ENCODE results near the gene ANKRD49.

ANKRD49 gene

DNA sequence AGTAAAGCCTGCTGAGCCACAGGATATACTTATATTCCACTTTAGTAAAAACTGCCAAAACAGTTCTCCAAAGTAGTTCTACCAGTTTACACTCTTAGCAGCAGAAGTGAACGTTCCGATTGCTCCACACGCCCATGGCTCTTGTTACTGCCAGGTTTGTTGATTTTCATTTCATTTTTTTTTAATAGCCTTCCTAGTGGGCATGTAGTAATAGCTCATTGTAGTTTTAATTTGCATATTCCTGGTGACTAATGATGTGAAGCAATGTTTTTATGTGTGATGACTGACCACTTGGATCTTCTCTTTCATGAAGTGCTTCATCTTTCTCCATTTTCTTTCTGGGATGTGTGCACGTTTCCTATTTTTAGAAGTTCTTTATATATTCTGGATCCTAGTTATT is 13.7 kb downstream of the ANKRD49 start:
- no peak for DNase-seq

DNA sequence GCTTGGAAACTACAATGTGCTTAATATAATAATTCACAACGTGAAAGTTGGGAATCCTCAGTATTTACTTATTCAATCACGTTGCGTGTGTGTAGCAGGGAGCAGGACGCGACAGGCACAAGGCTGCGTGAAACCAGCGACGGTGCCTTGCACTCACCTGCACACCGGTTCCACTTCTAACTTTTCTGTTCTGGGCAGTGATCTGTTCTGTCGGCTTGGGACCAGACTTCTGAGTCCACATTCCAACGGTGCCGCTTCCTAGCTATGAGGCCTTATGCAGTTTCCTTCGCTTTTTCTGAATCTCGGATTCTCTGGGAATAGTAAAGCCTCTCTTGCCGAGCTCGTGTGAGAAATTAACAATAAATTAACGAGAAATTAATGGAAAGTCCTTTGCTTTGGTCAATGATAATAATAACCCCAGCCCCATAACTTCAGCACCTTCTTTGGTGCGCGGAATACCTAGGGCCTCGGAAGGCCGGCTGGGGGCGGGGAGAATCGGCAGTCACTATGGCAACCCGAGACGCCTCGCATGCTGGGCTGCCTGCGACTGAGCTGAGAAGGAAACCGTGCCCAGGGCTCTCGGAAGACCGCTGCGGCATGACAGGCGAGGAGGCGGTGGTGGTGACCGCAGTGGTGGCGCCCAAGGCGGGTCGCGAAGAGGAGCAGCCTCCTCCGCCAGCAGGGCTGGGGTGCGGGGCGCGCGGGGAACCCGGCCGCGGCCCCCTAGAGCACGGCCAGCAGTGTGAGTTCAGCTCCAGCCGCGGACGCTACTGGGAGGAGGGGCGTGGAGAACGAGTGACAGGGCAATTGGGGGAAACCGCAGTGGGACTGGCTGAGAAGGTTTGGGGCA is 18.4 kb downstream of the ANKRD49 start, which contains the start of gene C11orf97:
Gene C11orf97, plus strand, starts transcription at position 530 of the 850 bp plus-strand sequence. Its CDS starts 68 bp downstream, at position 598.
- no peak for DNase-seq

DNA sequence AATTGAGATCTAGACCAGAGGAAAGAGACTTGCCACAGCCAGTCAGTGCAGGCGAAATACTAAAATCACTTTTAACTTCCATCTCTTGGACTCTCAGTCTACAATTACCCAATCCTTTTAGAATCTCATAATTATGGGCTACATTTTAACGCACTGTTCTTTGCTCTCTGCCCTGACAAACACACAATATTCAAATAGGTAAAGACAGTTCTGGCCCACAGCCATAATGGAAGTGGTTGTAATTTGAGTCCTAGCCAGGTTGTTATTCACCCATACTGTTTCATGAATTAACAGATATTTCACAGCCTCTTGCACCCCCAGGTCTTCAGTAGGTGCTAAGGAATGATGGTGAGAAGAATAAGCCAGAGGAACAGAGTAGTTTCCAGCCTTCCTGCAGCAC is 19.3 kb downstream of the ANKRD49 start:
- DNase-seq, result no peak

DNA sequence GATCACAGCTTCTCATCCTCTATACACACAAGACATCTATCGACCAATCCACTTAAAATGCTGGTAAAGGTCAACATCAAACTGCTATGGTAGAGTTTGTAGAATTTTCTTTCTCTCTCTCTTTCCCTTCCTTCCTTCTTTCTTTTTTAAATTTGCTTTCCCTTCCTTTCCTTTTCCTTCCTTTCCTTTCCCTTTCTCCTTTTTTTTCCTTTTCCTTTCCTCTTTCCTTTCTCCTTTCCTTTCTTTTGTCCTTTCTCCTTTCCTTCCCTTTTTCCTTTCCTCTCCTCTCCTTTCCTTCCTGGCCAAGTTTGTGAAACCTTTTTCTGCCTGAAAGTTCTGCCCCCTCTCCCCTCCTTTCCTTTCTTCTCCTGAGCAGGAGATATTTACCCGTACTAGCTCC is 21.6 kb downstream of the ANKRD49 start:
- no peak for DNase-seq

DNA sequence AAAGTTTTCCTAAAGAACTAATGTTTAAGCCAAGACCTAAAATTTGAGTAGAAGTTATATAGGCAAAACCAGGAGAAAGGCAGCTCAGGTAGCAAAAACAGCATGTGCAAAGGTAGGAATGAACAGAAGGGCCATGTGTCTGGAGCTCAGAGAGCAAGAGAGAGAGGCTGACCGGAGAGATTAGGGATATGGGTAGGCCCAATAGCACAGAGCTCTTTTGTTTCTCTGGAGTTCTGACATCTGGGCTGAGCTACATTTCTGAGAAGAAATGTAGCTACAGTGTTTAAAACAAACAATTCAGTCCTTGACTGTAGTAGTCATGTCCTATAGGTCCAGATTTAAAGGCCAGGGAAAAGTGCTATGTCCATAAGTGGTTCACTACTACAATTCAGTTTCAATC is 22.9 kb downstream of the ANKRD49 start:
- no peak for DNase-seq

DNA sequence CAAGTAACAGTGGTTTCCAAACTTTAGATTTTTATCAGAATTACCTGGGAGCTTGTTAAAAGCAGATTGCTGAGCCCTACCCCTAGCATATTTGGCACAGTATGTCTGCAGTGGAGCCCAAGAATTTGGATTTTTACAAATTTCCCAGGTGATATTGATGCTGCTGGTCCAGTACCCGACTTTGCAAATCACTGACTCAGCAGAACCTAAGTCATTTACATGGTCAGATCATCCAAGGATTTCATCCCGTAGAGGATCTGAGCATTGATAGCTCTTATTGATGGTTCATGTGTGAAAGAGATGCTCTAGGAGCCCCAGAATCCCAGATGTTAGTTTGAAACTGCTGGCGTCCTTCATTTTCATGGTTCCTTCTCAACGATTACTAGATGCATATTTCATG is 24.5 kb downstream of the ANKRD49 start:
- DNase-seq, result no peak

DNA sequence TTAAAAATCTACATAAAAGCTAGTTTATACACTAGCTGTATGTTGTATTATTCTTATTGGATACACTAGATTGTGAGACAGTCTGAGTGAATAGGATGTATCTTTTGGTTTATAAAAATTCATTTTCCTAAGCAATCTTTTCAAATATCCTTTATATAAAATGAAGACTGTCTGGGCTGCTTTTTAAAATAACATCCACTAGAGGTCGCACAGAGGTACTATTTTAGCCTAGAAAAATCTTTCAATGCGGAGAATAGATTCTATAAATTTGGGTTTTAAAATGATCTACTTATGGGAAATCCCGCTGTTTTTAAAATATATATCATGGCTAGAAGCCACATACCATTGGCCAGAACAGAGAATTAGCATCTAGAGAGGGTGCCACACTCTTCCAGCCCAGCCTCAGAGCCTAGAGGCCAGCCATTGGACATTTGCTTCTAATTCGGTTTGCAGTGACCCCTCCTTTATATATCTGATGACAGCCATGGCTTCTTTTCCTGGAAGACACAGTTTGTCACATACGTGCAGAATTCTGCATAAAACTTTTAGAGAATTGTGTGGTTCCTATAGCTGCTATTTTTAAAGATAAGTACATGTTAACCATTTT is 25.8 kb downstream of the ANKRD49 start:
- no peak for DNase-seq

DNA sequence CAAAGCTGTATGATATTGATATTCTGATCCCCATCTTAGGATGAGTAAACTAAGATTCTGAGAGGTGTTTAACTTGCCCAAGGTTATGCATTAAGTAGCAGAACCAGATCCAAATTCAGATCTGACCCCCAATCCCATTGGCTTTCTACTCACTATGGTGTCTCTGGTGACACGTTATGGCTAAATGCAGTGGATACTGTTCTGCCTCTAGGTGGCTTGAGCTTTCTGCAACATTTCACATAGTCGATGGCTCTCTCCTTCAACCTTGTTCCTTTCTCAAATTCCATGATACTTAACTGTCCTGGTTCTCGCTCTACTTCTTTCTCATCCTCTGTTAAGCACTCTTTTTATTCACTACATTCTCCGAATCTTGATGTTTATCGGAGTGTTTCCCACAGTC is 27.9 kb downstream of the ANKRD49 start:
- DNase-seq, result no peak

DNA sequence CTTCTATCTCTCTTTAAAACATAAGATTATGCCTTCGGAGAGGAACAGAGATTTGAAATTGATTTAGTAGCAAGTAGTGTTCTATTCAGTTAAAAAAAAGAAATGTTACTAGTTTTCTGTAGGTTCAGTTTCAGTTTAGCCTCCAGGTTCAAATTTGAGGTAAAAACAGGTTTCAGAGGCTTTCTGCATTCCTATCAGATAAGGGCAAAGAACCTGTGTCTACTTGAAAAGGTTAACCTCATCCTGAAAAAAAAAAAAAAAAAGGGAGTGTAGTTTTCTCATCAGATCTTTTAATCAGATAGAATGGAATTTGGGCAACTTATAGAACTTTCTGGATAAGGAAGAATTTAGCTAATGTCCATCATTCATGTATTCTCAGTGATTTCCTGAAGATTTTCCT is 30.6 kb downstream of the ANKRD49 start:
- no peak for DNase-seq

DNA sequence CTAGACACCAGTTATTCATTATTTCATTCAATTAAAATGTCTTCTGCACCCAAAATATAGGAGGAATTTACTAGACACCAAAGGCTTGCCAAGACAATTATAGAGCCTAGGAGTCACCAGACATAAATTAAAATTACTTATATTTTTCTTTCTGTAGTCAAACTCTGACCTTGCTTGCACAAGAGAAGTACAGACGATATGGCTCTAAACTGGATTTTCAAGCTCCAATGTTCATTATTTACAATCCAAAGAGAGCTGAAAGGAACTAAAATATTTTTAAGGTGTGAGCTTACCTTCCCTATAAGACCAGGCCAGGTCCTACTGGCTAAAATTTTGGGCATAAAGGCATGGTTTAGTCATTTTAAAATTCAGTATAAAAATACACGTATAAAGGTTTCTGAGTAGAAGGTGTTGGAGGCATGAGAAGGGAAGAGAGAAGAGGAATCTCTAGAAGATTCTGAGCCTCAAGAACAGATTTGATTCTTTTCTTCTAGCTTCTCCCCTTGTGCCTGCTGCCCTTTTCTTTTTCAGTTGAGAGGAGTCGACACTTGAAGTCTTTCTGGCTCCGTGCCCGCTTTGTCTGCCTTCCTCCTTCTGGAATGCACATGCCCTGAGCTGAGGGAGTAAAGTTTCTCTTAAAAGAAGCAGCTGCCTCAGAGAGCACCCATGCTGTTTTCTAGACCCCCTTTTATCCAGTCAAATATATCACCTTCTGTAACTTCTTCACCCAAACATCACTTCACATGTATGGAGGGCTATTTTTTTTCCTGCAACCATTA is 32.0 kb downstream of the ANKRD49 start:
- no peak for DNase-seq

DNA sequence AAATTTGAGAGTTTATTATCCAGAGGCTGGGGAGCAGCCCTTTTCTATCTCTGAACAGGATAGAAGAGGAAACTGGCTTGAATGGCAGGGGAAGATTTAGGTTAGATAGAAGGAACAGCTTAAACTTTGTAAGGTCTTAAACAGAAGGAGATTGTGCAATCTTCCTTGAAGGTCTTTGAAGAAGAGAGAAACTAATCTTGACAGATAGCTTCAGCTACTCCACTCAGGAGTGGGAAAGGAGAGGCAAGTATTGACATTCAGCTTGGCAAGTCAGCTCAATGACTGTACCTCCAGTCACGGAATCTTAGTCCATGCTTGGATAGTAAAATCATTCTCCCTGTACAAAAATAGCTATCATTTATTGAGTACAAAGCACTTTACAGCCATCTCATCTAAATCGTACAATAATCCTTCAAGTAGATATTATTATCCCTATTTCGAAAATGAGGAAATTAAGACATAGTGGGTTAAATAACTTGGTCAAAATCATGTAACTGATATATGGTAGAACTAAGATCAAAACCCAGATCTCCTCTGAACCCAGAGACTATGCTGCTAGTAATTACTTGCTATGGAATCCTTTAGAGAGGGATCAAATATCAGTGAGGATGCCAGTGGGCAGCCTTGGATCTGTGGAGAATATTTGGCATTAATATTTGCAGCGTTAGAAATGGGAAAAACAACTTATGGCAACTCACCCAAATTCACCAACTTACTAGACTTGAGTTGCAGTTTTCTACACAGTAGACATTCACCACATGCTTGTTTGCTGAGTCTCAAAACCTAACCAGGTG is 33.1 kb downstream of the ANKRD49 start:
- no peak for DNase-seq

DNA sequence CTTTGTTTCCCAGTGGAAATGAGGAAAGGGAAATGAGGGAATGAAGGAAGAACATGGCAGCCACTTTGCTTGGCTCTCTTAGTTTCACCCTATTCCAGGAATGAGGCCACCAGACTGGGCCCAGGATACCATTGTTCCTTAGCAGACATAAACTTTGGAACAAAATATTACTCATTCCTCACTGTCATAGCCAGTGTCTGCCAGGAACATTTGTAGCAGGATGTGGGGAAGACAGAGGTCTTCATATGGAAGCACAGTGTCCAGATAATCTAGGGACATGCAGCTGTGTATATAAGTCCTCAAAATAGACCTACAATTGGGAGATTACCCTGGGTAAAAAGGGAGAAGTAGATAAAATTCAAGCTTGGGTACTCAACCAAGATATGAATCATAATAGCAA is 34.8 kb downstream of the ANKRD49 start:
- no peak for DNase-seq

DNA sequence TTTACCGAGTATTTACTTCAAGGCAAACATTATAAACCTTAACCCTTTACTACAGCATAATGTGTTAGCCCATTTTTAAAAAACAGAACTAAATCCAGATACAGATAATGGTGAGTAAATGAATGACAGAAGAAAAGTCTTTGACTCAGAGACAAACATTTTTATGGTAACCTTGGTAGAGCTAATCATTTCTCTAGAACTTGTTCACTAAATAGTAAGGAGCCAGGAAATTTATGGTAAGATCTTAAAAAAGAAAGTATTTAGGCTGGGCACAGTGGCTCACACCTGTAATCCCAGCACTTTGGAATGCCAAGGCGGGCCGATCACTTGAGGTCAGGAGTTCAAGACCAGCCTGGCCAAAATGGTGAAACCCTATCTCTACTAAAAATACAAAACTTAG is 38.4 kb downstream of the ANKRD49 start:
- no peak for DNase-seq

DNA sequence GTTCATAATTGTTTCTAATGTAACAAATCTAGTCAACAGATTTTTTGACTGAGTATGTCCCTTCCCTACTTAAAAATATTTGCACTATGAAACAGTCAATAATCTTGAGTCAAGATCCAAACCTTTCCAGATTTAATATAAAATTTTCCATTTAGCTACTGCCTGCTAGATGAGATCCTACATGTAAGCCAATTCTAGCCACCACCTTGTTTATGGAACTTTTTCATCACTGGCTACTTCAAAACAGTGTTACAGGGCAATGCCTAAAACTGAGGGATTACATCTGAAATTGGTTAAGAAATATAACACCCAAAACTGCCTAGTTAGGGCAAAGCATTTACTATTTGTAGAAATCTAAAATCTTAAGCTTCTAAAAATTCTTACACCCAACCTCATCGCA is 39.4 kb downstream of the ANKRD49 start:
- no peak for DNase-seq

DNA sequence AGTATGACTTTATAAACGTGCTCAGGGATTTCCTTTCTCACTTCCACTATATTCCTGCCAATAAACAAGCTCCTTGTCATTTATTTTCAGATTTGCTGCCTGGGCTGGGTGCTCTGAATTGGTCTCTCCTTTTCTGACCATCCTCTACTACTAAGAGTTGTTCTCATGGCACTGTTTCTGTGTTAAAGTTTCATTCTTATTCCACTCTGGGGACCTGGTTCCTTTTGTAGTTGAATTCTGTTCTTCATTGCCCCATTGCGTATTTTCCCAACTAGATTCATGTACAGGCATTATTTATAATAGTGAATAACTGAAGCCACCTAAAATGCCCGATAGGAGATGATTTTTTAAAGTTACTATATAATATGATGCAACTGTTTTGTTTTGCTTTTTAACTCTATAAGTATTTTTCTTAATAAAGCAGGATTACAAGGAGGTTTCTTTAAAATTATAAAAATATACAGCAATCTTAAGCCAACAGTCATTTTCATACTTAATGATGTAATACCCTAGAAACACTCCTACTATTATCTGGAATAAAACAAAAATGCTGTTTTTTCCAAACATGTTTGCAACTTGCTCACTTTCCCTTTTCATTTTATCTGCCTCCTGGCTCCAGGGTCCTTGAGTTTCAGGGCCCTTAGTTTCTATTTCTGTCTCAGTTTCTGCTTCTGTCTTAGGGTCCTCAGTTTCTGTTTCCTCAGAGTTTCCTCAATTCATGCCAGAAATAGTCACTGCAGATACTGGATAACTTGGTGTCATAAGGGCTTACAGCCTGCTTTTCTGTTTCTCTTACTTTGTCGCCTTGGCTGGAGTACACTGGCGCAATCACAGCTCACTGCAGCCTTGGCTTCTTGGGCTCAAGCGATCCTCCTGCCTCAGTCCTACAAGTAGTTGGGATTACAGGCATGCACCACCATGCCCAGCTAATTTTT is 40.2 kb downstream of the ANKRD49 start:
- no peak for DNase-seq

DNA sequence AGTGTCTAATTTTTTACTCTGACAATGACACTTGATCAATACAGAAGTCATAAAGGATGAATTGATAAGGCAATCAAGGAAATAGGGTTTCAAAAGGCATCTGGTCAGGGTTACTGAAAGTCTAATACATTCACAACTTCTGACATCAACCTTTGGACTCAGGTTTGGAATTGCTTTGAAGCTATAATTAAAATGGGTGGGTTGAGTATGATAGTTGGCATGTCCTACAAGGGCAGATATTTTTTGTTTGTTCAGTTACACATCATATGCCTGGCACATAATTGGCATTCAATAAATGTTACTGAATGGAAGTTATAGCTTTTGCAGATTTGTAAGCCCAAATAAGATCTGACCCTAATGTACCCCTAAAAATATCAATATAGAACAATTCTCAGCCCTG is 42.6 kb downstream of the ANKRD49 start:
- DNase-seq, result no peak

DNA sequence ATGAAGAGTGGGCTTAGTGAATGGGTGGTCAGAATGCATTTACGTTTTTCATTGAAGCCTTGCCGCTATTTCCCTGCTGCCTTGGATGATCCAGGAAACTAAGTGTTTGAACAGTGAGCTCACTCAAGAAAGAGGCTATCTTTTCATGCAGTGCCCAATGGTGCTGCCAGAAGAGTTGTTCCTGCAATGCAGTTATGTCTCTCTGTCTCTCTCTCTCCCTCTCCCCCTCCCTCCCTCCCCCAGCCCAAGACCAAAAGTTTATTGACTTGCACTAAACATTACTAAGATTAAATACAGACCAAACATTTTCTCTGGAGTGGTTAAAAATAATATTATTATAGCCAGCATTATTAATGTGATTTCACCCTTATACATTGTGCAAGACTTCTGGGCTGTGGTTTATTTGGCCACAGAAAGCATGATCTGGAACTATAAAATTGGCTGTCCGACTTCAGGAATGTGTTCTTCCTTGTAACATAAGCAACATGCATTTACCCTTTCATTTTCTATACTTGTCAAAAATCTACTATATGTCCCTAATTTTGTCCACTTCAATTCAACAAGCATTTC is 43.3 kb downstream of the ANKRD49 start:
- DNase-seq, result no peak

DNA sequence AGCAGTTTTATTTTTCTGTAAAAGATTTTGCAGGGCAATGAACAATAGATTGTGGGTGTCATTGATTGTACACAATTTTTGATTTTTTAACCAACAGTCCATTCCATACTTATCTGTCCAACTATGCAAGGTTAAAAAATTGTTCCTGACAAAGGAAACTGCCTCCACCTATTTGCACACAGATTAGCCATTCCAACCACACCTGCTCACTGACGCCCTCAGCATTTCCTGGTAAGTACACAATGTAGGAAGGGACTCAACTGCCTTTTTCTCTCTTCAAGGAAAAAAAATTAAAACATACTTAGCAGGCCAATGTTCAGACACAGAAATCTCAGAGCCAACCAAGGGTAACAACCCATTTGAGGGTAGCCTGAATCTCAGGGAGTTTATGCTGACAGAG is 45.6 kb downstream of the ANKRD49 start:
- DNase-seq, result no peak

DNA sequence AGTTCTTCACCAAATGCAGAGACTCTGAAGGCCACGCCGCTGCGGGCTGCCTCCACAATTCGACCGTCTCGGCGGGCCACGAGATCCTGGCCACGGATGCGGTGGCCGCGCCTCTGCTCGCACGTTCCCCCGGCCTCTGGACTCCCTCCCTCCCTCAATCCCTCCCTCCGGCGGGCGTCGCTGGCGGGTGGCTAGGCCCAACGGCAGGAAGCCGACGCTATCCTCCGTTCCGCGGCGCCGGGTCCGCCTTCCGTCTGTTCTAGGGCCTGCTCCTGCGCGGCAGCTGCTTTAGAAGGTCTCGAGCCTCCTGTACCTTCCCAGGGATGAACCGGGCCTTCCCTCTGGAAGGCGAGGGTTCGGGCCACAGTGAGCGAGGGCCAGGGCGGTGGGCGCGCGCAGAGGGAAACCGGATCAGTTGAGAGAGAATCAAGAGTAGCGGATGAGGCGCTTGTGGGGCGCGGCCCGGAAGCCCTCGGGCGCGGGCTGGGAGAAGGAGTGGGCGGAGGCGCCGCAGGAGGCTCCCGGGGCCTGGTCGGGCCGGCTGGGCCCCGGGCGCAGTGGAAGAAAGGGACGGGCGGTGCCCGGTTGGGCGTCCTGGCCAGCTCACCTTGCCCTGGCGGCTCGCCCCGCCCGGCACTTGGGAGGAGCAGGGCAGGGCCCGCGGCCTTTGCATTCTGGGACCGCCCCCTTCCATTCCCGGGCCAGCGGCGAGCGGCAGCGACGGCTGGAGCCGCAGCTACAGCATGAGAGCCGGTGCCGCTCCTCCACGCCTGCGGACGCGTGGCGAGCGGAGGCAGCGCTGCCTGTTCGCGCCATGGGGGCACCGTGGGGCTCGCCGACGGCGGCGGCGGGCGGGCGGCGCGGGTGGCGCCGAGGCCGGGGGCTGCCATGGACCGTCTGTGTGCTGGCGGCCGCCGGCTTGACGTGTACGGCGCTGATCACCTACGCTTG is 50.2 kb downstream of the ANKRD49 start, which contains the start of gene FUT4:
Gene FUT4, plus strand, starts transcription at position 227 of the 951 bp plus-strand sequence. Its CDS starts 213 bp downstream, at position 440.
- peak; percentile 59 for DNase-seq

DNA sequence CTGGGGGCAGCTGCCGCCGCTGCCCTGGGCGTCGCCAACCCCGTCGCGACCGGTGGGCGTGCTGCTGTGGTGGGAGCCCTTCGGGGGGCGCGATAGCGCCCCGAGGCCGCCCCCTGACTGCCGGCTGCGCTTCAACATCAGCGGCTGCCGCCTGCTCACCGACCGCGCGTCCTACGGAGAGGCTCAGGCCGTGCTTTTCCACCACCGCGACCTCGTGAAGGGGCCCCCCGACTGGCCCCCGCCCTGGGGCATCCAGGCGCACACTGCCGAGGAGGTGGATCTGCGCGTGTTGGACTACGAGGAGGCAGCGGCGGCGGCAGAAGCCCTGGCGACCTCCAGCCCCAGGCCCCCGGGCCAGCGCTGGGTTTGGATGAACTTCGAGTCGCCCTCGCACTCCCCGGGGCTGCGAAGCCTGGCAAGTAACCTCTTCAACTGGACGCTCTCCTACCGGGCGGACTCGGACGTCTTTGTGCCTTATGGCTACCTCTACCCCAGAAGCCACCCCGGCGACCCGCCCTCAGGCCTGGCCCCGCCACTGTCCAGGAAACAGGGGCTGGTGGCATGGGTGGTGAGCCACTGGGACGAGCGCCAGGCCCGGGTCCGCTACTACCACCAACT is 51.0 kb downstream of the ANKRD49 start:
- no peak for DNase-seq

Measured in NCI-H1417 treated with DMSO at 0.1 percent for 48 hours (cell line).